ENCODE data around the gene AKR1C4.

AKR1C4 gene

DNA sequence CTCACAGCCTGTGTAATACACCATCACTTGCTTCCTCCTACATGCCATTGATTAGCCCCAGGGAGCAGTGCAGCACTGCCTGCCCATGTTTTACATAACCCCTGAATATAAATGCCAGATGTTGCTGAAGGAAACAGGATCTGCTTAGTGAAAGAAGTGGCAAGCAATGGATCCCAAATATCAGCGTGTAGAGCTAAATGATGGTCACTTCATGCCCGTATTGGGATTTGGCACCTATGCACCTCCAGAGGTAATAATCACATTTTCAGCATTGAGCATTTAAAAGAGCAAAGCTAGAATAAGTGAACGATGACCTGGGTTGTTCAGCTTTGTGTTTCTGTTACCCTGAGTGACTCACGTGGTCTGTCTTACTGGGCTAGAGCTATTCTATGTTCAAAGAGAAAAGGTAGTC is at the start of gene AKR1C4:
TSS of gene AKR1C4 (plus strand) at position 136 of the 412 bp plus-strand sequence. CDS start at position 167, 31 bp downstream.
- Histone ChIP-seq H3K4me2 (ENCODE audit: low read depth, low read length, poor library complexity, severe bottlenecking) (no peak within 1 kb of the TSS), H3K27me3 (ENCODE audit: insufficient read depth, low read length, poor library complexity, severe bottlenecking) (no peaks in the 10 kb centered on the region), H3K79me2 (ENCODE audit: insufficient read depth, low read length) (no peaks in the 10 kb centered on the region), H4K20me1 (ENCODE audit: insufficient read depth, low read length, poor library complexity, severe bottlenecking) (no peaks in the 10 kb centered on the region), H2AFZ (ENCODE audit: low read length) (no peak within 1 kb of the TSS), H3F3A (ENCODE audit: low read depth) (no peaks in the 10 kb centered on the region), H3K9ac (ENCODE audit: low read depth, low read length, poor library complexity, severe bottlenecking) (no peak within 1 kb of the TSS), H3K9me3 (ENCODE audit: insufficient read depth, low read depth, low read length) (no peaks in the 10 kb centered on the region), H3K4me1 (ENCODE audit: insufficient read depth, low read length, poor library complexity, severe bottlenecking) (no peaks in the 10 kb centered on the region), H3K4me3 (ENCODE audit: low read length, poor library complexity, severe bottlenecking) (no peak within 1 kb of the TSS), H3K9me2 (replicated peaks; ENCODE audit: low read depth, low read length) (no peaks in the 10 kb centered on the region), H3K36me3 (ENCODE audit: insufficient read depth, low read length) (no peaks in the 10 kb centered on the region)
- TF ChIP-seq, protein P1, sequence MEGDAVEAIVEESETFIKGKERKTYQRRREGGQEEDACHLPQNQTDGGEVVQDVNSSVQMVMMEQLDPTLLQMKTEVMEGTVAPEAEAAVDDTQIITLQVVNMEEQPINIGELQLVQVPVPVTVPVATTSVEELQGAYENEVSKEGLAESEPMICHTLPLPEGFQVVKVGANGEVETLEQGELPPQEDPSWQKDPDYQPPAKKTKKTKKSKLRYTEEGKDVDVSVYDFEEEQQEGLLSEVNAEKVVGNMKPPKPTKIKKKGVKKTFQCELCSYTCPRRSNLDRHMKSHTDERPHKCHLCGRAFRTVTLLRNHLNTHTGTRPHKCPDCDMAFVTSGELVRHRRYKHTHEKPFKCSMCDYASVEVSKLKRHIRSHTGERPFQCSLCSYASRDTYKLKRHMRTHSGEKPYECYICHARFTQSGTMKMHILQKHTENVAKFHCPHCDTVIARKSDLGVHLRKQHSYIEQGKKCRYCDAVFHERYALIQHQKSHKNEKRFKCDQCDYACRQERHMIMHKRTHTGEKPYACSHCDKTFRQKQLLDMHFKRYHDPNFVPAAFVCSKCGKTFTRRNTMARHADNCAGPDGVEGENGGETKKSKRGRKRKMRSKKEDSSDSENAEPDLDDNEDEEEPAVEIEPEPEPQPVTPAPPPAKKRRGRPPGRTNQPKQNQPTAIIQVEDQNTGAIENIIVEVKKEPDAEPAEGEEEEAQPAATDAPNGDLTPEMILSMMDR (conservative IDR thresholded peaks at IDR 0.05; ENCODE audit: low read length) = no peak
- no peak for TF ChIP-seq EZH2phosphoT487 (IDR thresholded peaks at IDR 0.05; ENCODE audit: borderline replicate concordance)

DNA sequence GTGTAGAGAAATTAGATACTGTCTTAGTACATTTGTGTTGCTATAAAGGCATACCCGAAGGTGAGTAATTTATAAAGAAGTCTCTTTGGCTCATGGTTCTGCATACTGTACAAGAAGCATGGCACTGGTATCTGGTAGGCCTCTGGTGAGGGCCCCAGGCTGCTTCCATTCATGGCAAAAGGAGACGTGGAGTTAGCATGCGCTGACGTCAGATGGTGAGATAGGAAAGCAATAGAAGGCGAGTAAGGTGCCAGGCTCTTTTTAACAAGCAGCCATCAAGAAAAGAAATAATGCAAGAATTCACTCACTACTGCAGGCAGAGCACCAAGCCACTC is 49.8 kb upstream of the AKR1C4 start:
- Histone ChIP-seq H3K4me3 (ENCODE audit: low read length, poor library complexity, severe bottlenecking) (no peak overlapping the region), H3K9me2 (replicated peaks; ENCODE audit: low read depth, low read length) (no peaks in the 10 kb centered on the region), H3K9me3 (ENCODE audit: insufficient read depth, low read depth, low read length) (peaks cover 7% of the 10 kb centered on the region; the same call in 1 of the 2 replicates), H3K36me3 (ENCODE audit: insufficient read depth, low read length) (no peaks in the 10 kb centered on the region), H3K79me2 (ENCODE audit: insufficient read depth, low read length) (no peaks in the 10 kb centered on the region), H2AFZ (ENCODE audit: low read length) (no peak overlapping the region), H3K4me1 (ENCODE audit: insufficient read depth, low read length, poor library complexity, severe bottlenecking) (no peaks in the 10 kb centered on the region), H4K20me1 (ENCODE audit: insufficient read depth, low read length, poor library complexity, severe bottlenecking) (no peaks in the 10 kb centered on the region), H3F3A (ENCODE audit: low read depth) (no peaks in the 10 kb centered on the region), H3K4me2 (ENCODE audit: low read depth, low read length, poor library complexity, severe bottlenecking) (no peak overlapping the region), H3K9ac (ENCODE audit: low read depth, low read length, poor library complexity, severe bottlenecking) (no peak overlapping the region), H3K27me3 (ENCODE audit: insufficient read depth, low read length, poor library complexity, severe bottlenecking) (no peaks in the 10 kb centered on the region)
- TF ChIP-seq, protein P1 (conservative IDR thresholded peaks at IDR 0.05; ENCODE audit: low read length) = no peak
- no peak for TF ChIP-seq EZH2phosphoT487 (IDR thresholded peaks at IDR 0.05; ENCODE audit: borderline replicate concordance)

DNA sequence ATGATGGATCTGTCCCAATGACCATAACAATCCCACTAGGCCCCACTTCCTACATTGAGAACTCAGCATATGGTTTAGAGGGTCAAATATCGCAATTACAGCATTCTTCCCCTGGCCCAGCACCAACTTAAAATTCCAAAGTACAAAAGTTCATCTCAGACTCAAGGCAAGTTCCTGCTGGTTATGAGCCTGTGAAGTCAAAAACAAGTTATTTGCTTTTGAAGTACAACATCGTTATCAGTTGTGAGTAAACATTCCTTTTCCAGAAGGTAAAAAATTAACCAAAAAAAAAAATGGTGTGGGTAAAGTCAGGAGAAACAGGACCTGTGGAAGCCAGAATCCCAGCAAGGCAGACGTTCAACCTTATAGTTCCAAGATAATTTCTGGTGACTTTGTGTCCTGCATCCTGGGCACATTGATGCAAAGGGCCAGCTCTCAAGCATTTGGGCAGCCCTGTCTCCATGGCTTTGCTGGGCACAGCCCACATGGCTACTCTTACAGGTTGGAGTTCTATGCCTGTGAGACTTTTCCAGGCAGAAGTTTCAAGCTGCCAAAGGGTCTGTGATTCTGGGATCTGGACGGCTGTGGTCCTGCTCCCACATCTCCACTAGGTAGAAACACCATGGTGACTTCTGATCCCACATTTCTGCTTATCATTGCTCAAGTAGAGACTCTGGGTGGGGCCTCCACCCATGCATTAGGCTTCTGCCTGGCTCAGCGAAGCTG is 49.2 kb upstream of the AKR1C4 start:
- Histone ChIP-seq H2AFZ (ENCODE audit: low read length) (no peak overlapping the region), H3K4me2 (ENCODE audit: low read depth, low read length, poor library complexity, severe bottlenecking) (no peak overlapping the region), H3K9me2 (replicated peaks; ENCODE audit: low read depth, low read length) (no peaks in the 10 kb centered on the region), H3F3A (ENCODE audit: low read depth) (no peaks in the 10 kb centered on the region), H3K27me3 (ENCODE audit: insufficient read depth, low read length, poor library complexity, severe bottlenecking) (no peaks in the 10 kb centered on the region), H3K36me3 (ENCODE audit: insufficient read depth, low read length) (no peaks in the 10 kb centered on the region), H4K20me1 (ENCODE audit: insufficient read depth, low read length, poor library complexity, severe bottlenecking) (no peaks in the 10 kb centered on the region), H3K4me3 (ENCODE audit: low read length, poor library complexity, severe bottlenecking) (no peak overlapping the region), H3K9me3 (ENCODE audit: insufficient read depth, low read depth, low read length) (peaks cover 7% of the 10 kb centered on the region; the same call in 1 of the 2 replicates), H3K79me2 (ENCODE audit: insufficient read depth, low read length) (no peaks in the 10 kb centered on the region), H3K9ac (ENCODE audit: low read depth, low read length, poor library complexity, severe bottlenecking) (no peak overlapping the region), H3K4me1 (ENCODE audit: insufficient read depth, low read length, poor library complexity, severe bottlenecking) (no peaks in the 10 kb centered on the region)
- TF ChIP-seq, protein P1 (conservative IDR thresholded peaks at IDR 0.05; ENCODE audit: low read length) = no peak
- no peak for TF ChIP-seq EZH2phosphoT487 (IDR thresholded peaks at IDR 0.05; ENCODE audit: borderline replicate concordance)
